H1 (cell line): ENCODE measurements around the gene INTS1.

Source experiments
- CREB1 ChIP-seq: IDR thresholded peaks from 2 replicates; pipeline ENCODE4 v1.6.1; 2012; ENCODE audit warnings: inconsistent platforms
- CTCF ChIP-seq, 3 experiments: IDR thresholded peaks; 1 replicate in 2 of 3; 2 replicates in 1 of 3; pipeline versions ENCODE4 v1.5.1 to v1.6.1; 2011; ENCODE audit warnings: low read length in 3 of 3, mild to moderate bottlenecking in 3 of 3, inconsistent platforms in 2 of 3, low read depth in 1 of 3, moderate library complexity in 1 of 3; ENCODE audit not compliant: insufficient read depth in 1 of 3; ENCODE audit errors: control extremely low read depth in 1 of 3
- EZH2 ChIP-seq: fragments of 200-600 bp; sonication (generic); IDR thresholded peaks from 2 replicates; pipeline ENCODE4 v1.7.1; 2012; ENCODE audit warnings: low read depth, mild to moderate bottlenecking, moderate library complexity, low read length, inconsistent platforms; ENCODE audit not compliant: severe bottlenecking
- POLR2A ChIP-seq, 2 experiments: IDR thresholded peaks; 1 replicate in 1 of 2; 2 replicates in 1 of 2; pipeline ENCODE4 v1.6.1; 2011; ENCODE audit warnings: low read depth in 2 of 2, low read length in 2 of 2, mild to moderate bottlenecking in 2 of 2; ENCODE audit errors: control extremely low read depth in 1 of 2
- RFX5 ChIP-seq: IDR thresholded peaks from 2 replicates; pipeline ENCODE4 v1.6.1; 2011; ENCODE audit warnings: low read depth, low read length, improper control_type of control experiment, borderline replicate concordance
- SIN3A ChIP-seq, 2 experiments: IDR thresholded peaks in 1 of 2; conservative IDR thresholded peaks in 1 of 2; 2 replicates each; pipeline ENCODE4 v1.6.1; 2011 to 2012; ENCODE audit warnings: low read length in 2 of 2, improper control_type of control experiment in 1 of 2, low read depth in 1 of 2, mild to moderate bottlenecking in 1 of 2
- SIRT6 ChIP-seq: IDR thresholded peaks from one replicate; pipeline ENCODE4 v1.7.1; 2012; ENCODE audit warnings: low read length, inconsistent platforms
- TBP ChIP-seq: IDR thresholded peaks from 2 replicates; pipeline ENCODE4 v1.6.1; 2011; ENCODE audit warnings: low read depth, low read length, improper control_type of control experiment
- TF ChIP-seq, protein P1 (sequence below): IDR thresholded peaks from 2 replicates; pipeline ENCODE4 v1.6.1; 2011; ENCODE audit warnings: low read depth, mild to moderate bottlenecking, low read length; ENCODE audit not compliant: insufficient read depth

DNA sequence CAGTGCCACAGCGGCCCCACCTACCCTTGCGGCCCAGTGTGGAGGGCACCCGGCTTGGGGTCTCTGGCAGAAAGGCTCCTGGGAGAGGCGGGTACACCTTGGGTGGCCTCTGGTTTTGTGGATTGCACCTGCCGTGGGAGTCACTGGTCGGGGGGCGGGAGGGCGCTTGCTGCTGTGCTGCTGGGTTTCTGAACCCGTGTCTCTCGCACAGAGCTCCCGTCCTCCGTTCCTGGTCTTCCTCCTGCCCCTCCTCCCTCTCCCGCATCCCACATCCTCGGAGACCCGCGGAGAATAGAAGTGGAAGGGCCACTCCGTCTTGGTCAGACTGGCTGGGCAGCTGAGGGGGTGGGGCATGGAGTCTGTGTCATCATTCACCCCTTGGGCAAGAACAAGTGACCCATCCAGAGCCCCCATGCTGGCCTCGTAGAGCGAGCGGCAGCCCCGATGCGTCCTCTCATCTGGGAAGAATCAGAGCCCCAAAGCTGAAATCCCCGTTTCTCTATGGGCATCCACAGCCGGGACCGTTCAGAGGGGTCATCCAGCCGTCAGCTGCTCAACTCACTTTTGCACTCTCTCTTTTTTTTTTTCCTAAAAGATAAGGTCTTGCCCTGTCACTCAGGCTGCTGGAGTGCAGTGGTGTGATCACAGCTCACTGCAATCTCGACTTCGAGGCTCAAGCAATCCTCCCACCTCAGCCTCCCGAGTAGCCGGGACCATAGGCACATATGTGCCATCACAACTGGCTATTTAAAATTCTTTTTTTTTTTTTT, 30.3 kb upstream of the INTS1 start:
- TF ChIP-seq, protein P1, sequence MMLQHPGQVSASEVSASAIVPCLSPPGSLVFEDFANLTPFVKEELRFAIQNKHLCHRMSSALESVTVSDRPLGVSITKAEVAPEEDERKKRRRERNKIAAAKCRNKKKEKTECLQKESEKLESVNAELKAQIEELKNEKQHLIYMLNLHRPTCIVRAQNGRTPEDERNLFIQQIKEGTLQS: no peak
- TF ChIP-seq RFX5 (no peak), TBP (no peak), POLR2A (IDR thresholded peaks at IDR 0.05; ENCODE audit: control extremely low read depth in 1 of 2, low read depth in 2 of 2, low read length in 2 of 2) (no peak), CTCF (IDR thresholded peaks at IDR 0.05; ENCODE audit: control extremely low read depth in 1 of 3, insufficient read depth in 1 of 3, low read depth in 1 of 3, low read length in 3 of 3) (no peak), SIRT6 (no peak), EZH2 (no peak), CREB1 (no peak), SIN3A (conservative IDR thresholded peaks at IDR 0.05 in 1 of 2, IDR thresholded peaks at IDR 0.05 in 1 of 2; ENCODE audit: low read depth in 1 of 2, low read length in 2 of 2) (no peak)
